Pons (tissue), 1 donor: ENCODE measurements around the gene CTPS2.
A peak's percentile ranks its signal among the peaks of the same experiment; 100 is the strongest.

ENCODE experiments used
- DNase-seq: peaks from one replicate; pipeline ENCODE4 v3.0.0-alpha.2; 2016; ENCODE audit warnings: low spot score

The CTPS2 gene

DNA sequence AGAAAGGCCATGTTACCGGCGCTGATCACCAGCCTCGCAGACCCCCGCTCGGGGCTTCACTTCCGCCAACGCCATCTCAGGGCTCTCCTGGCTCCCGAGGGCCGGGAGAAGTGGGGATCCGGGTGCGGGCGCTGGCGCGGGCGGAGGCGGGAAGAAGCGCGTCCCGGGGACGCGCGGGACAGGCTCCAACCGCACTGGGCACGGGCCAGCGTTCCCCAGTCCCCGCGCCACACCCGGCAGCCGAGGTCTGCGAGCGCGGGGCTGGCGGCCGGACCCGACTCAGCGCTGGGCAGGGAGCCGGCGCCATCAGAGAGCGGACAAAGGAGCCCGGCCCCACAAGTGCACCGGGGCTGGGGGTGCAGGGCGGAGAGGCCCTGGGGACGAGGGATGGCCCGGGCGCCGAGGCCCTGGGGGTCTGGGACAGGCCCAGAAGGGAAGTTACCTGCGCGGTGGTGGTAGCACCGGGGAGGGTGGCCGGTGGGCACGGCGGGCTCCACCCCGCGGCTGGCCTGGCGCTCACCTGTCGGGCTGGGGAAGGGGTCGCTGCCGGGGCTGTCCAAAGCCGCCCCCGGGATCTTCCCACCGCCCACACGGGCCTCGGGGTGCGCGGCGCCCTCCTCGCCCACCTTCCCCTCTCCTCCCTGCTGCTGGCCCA lies 449 bp downstream of the CTPS2 start:
- DNase-seq, result no peak

DNA sequence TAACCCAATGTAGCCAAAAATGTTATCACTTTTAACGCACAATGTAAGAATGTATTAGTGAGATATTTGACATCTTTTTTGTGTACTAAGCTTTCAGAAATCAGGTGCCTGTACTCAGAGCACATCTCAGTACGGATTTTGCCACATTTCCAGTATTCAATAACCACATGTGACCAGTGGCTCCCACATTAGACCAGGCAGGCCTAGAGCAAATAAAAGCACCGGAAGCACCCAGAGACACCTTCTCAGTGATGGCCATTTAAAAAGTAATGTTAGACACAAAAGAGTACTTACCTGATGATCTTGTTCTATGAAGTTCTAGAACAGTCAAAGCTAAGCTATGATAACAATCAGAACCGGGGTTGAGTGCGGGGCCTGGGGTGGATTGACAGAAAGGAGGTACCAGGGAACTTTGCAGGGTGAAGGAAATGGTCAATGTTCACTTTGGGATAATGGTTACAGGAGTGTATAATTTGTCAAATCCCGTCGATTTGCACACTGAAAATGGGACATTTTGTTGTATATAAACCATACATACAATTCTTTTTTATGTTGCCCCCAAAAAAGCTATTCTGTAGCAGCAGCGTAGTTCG lies 1.2 kb downstream of the CTPS2 start:
- DNase-seq, result no peak

DNA sequence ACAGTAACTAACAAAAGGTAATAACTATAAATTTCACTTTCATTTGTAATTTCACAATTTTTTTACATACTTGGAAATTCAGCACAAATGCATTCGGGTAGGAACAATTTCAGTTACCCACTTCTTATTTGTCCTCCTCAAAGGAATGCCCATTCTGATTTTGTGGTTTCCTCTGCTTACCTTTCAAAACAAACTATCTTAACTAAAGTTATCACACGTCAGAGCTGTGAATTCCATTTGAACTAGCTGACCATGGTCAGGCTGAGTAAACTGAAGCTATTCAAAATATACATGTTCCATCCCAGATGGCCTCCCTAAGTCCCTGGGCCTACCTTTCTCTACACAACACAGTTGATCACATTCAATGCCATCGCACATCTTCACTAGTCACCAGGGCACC lies 4.5 kb downstream of the CTPS2 start:
- DNase-seq, result no peak

DNA sequence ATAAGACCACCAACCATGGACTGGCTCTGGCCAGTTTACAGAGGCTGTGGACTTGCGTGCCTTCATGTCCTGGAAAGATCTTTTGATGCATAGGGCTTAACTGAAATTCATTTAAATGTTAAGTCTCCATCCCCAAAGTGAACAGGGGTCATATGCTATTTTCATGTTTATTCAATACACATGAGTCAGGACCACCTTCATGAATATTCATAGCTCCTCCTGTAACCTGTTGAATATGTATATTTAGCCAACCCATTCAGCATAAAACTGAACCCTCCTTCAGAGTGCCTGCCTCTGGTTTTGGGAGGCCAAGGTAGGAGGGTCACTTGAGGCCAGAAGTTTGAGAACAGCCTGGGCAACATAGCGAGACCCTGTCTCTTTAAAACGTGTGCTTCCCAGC lies 7.1 kb downstream of the CTPS2 start:
- no peak for DNase-seq

DNA sequence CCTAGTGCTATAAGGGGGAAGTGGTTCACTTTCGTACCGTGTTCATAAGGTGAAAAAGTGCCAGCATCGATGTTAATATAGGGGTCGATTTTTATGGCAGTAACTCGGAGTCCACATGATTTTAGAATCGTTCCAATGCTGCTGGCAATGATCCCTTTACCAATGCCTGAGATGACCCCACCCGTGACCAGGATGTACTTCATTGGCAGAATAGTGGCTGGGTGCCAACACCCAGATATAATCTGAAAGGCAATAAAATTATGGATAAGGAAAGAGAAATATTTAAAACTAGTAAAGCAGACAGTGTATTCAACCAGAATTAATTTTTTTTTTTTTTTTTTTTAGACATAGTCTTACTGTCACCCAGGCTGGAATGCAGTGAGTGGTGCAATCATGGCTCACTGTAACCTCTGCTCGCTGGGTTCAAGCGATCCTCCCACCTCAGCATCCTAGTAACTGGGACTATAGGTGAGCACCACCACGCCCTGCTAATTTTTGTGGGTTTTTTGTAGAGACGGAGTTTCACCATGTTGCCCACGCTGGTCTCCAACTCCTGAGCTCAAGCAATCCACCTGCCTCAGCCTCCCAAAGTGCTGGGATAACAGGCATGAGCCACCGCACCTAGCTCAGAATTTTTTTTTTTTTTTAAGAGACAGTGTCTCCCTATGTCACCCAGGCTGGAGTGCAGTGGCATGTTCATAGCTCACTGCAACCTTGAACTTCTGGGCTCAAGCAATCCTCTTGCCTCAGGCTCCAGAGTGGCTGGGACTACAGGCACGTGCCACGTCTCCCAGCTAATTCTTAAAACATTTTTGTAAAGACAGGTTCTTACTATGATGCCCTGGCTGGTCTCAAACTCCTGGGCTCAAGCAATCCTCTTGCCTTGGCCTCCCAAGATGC lies 9.5 kb downstream of the CTPS2 start:
- no peak for DNase-seq

GRCh38 chrX:16700734-16701133 lies 11.7 kb downstream of the CTPS2 start:
- DNase-seq, result no peak

- DNase-seq, result no peak
These were observed 13.1 kb downstream of the CTPS2 start for GRCh38 chrX:16699389-16699788.

DNA sequence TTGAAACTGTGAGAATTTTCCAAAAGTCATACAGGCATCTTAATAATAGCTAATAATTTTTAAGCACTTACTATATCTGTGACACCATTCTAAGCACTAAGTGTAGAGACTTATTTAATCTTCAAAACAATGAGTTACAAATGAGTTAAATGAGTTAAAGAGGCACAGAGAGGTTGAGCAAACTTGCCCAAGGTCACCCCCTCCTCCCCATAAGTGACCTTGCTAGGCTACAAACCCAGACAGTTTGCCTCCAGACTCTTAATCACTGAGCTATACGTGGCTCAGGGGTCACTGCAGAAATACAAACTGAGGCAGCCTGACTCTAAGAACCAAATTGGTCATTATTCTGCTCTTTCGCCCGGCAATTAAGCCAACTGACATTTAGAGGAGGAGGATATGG lies 15.5 kb downstream of the CTPS2 start:
- no peak for DNase-seq

DNA sequence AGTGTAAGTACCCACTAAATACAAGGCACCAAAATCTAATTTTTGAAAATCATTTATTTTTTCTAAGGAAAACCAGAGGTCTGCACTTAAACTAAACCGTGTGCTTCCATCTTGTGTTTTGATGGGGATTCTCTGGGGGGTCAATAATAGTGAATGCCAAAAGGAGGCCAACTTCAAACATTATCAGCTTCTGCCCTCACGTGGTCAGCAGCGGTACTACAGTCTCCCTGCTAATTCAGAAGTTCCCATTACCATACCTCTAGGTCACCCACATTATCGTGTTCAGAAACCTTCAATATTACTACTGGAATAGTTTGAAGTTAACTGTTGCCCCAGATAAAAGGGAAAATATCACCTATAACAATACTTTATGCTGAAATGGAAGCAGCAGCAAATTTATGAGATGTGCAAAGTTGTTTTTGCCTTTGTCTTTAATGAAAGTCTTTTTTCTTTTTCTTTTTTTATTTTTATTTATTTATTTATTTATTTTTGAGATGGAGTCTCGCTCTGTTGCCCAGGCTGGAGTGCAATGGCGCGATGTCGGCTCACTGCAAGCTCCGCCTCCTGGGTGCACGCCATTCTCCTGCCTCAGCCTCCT lies 17.3 kb downstream of the CTPS2 start:
- DNase-seq, result peak; percentile 20

- no peak for DNase-seq
These were observed 25.0 kb downstream of the CTPS2 start for GRCh38 chrX:16687514-16687913.

DNA sequence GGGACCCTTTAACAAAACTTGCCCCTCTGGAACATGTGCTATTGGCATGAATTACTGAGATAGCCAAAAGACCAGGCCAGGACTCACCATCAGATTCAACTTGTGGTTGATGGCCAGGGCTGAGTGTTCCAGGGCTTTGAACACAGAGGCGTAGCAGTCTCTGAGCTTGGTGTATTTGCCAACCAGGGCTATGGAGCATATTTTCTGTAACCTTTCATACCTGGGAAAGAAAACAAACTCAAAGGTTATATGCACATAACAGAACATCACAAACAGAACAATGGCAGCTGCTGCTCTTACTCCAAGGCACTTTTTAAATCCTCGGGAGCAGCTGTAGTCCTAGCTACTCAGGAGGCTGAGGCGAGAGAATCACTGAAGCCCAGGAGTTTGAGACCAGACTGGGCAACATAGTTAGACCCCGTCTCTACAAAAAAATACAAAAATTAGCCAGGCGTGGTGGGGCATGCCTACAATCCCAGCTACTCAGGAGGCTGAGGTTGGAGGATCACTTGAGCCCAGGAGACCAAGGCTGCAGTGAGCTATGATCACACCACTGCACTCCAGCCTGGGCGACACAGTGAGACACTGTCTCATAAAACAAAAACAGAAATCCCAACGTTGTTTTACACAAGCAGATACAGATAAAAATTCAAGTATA lies 29.3 kb downstream of the CTPS2 start:
- DNase-seq, result no peak

- no peak for DNase-seq
These were observed 33.8 kb downstream of the CTPS2 start for GRCh38 chrX:16678689-16679088.

DNA sequence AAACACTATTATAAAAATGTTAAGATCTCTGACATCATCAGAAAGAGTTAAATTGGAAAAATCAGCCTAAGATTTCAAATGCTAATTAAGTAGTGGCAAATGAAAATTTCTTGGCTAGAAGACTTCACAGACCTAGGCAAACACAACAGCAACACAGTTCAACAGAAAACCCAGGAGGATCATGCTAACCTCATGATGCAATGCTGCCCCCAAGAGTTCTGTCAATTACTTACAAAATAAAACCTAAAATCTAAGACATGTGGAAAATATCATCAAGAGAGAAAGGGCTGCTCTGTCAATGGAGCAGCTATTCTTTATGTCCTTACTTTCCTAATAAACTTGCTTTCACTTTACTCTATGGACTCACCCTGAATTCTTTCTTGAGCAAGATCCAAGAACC lies 41.5 kb downstream of the CTPS2 start:
- DNase-seq, result peak; percentile 78

DNA sequence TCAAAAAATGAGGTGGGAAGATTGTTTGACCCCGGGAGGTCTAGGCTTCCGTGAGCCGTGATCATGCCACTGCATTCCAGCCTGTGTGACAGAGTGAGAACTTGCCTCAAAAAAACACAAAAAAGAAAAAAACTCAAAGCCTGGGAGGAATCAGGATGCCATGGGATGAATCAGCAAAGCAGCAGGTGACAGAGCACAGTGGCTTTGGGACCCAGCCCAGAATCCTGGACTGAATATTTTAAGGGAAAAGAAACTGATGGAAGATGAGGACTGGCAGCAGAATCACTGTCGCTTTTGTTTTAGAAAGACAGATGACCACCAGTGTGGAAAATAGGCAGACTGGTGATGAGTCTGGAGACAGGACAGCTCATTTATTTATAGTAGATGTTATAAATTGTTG lies 45.9 kb downstream of the CTPS2 start:
- DNase-seq, result peak; percentile 76

DNA sequence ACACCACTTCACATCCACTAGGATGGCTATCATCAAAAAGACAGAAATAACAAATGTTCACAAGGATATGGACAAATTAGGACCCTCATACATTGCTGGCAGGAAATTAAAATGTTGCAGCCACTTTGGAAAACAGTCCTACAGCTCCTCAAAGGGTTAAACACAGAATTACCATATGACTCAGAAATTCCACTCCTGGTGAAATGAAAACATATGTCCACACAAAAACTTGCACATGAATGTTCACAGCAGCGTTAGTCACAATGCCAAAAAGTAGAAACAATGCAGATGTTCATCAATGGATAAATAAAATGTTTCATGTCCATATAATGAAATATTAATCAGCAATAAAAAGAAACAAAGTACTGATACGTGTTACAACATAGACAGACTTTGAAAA lies 47.4 kb downstream of the CTPS2 start:
- no peak for DNase-seq

GRCh38 chrX:16664626-16665025 lies 47.8 kb downstream of the CTPS2 start:
- no peak for DNase-seq

DNA sequence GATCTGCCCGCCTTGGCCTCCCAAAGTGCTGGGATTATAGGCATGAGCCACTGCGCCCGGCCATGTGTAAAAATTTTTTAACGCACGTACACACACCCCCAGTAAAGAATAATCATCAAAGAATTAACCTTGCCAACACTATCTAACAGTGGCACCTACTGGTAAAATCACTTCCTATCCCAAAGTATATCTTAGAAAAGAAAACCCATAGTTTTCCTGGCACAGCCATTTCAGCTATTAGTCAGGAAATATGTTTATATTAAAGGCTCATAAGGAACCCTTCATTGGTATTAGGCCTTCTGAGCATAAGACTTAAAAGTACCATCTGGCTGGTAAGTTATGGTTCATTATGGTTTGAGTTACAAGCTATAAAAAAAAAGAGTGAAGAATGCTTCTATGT lies 48.4 kb downstream of the CTPS2 start:
- no peak for DNase-seq

GRCh38 chrX:16662402-16662801 lies 50.1 kb downstream of the CTPS2 start:
- no peak for DNase-seq

- DNase-seq, result no peak
These were observed 51.0 kb downstream of the CTPS2 start for GRCh38 chrX:16661495-16661894.

- no peak for DNase-seq
These were observed 53.1 kb downstream of the CTPS2 start for GRCh38 chrX:16659321-16659720.

DNA sequence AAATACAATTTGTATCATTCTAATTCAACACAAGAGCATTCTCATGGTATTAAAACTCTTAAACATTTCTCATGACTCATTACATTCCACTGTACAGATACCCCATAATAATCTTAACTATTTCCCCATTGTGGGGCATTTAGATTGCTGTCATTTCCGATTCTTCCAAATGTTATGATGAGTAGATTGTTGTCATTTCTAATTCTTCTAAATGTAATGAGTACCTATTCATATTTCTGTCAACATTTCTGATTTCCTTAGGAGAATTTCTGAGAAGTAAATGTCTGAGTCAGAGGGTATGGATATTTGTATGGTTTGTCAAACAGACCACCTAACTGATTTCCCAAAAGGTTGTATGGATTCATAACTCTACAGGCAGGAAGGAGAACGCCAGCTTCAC lies 54.2 kb downstream of the CTPS2 start:
- no peak for DNase-seq

GRCh38 chrX:16654093-16654492 lies 58.4 kb downstream of the CTPS2 start:
- DNase-seq, result no peak
